ENCODE results near the gene HES2. TPM values are rescaled to one million over a fixed set of nuclear protein-coding genes. Genes with fewer than 3 reads are reported as not detected.
"Not testable (repeated sequence)": the region's sequence is repeated elsewhere in the genome, so short reads cannot be mapped to it uniquely, and the experiment has no call there.

HES2 gene
- total and polyA plus RNA-seq, 4 donors, result 0.10 TPM; not detected in 3

- Histone ChIP-seq H3K4me1 (ENCODE audit: control insufficient read depth in 4 of 4, insufficient read depth in 4 of 4, low read length in 3 of 4) (peaks cover 6 to 19% (median 8%) of the 10 kb centered on the region in 4 donors), H3K9me3 (ENCODE audit: control insufficient read depth in 4 of 4, low read length in 3 of 4) (no peaks in the 10 kb centered on the region), H3K9ac (ENCODE audit: low read depth in 1 of 2, low read length in 2 of 2) (no peak overlapping the region), H3K4me3 (ENCODE audit: low read depth in 1 of 3, low read length in 3 of 3) (no peak overlapping the region), H3K36me3 (ENCODE audit: control insufficient read depth in 4 of 4, insufficient read depth in 3 of 4, low read depth in 1 of 4, low read length in 3 of 4) (peaks cover 0 to 14% (median 8%) of the 10 kb centered on the region in 4 donors), H3K27ac (ENCODE audit: low read depth in 1 of 2, low read length in 2 of 2) (no peak overlapping the region), H3K27me3 (ENCODE audit: control insufficient read depth in 4 of 4, insufficient read depth in 4 of 4, low read length in 3 of 4) (no peaks in the 10 kb centered on the region)
- TF ChIP-seq HNF4A (conservative IDR thresholded peaks at IDR 0.05) (no peak), FOXA2 (IDR thresholded peaks at IDR 0.05) (no peak), RXRA (IDR thresholded peaks at IDR 0.05) (no peak), TAF1 (conservative IDR thresholded peaks at IDR 0.05) (no peak), JUND (IDR thresholded peaks at IDR 0.05) (no peak), HNF4G (IDR thresholded peaks at IDR 0.05) (no peak), RAD21 (IDR thresholded peaks at IDR 0.05) (no peak), YY1 (IDR thresholded peaks at IDR 0.05) (no peak), FOXA1 (IDR thresholded peaks at IDR 0.05) (no peak), ATF3 (IDR thresholded peaks at IDR 0.05) (no peak)
- TF ChIP-seq, protein P1, sequence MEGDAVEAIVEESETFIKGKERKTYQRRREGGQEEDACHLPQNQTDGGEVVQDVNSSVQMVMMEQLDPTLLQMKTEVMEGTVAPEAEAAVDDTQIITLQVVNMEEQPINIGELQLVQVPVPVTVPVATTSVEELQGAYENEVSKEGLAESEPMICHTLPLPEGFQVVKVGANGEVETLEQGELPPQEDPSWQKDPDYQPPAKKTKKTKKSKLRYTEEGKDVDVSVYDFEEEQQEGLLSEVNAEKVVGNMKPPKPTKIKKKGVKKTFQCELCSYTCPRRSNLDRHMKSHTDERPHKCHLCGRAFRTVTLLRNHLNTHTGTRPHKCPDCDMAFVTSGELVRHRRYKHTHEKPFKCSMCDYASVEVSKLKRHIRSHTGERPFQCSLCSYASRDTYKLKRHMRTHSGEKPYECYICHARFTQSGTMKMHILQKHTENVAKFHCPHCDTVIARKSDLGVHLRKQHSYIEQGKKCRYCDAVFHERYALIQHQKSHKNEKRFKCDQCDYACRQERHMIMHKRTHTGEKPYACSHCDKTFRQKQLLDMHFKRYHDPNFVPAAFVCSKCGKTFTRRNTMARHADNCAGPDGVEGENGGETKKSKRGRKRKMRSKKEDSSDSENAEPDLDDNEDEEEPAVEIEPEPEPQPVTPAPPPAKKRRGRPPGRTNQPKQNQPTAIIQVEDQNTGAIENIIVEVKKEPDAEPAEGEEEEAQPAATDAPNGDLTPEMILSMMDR (IDR thresholded peaks at IDR 0.05; ENCODE audit: low read depth, low read length, missing input control), result no peak
- TF ChIP-seq, protein P2, sequence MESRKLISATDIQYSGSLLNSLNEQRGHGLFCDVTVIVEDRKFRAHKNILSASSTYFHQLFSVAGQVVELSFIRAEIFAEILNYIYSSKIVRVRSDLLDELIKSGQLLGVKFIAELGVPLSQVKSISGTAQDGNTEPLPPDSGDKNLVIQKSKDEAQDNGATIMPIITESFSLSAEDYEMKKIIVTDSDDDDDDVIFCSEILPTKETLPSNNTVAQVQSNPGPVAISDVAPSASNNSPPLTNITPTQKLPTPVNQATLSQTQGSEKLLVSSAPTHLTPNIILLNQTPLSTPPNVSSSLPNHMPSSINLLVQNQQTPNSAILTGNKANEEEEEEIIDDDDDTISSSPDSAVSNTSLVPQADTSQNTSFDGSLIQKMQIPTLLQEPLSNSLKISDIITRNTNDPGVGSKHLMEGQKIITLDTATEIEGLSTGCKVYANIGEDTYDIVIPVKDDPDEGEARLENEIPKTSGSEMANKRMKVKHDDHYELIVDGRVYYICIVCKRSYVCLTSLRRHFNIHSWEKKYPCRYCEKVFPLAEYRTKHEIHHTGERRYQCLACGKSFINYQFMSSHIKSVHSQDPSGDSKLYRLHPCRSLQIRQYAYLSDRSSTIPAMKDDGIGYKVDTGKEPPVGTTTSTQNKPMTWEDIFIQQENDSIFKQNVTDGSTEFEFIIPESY (IDR thresholded peaks at IDR 0.05), result no peak
- TF ChIP-seq, protein P3, sequence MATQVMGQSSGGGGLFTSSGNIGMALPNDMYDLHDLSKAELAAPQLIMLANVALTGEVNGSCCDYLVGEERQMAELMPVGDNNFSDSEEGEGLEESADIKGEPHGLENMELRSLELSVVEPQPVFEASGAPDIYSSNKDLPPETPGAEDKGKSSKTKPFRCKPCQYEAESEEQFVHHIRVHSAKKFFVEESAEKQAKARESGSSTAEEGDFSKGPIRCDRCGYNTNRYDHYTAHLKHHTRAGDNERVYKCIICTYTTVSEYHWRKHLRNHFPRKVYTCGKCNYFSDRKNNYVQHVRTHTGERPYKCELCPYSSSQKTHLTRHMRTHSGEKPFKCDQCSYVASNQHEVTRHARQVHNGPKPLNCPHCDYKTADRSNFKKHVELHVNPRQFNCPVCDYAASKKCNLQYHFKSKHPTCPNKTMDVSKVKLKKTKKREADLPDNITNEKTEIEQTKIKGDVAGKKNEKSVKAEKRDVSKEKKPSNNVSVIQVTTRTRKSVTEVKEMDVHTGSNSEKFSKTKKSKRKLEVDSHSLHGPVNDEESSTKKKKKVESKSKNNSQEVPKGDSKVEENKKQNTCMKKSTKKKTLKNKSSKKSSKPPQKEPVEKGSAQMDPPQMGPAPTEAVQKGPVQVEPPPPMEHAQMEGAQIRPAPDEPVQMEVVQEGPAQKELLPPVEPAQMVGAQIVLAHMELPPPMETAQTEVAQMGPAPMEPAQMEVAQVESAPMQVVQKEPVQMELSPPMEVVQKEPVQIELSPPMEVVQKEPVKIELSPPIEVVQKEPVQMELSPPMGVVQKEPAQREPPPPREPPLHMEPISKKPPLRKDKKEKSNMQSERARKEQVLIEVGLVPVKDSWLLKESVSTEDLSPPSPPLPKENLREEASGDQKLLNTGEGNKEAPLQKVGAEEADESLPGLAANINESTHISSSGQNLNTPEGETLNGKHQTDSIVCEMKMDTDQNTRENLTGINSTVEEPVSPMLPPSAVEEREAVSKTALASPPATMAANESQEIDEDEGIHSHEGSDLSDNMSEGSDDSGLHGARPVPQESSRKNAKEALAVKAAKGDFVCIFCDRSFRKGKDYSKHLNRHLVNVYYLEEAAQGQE (IDR thresholded peaks at IDR 0.05), result no peak
- no peak for DNase-seq (ENCODE audit: low spot score)
- WGBS, result 90% methylated on average over 11 of the region's 11 CpGs
Measured at GRCh38 chr1:6456800-6457466, 37.2 kb upstream of the HES2 start.

DNA sequence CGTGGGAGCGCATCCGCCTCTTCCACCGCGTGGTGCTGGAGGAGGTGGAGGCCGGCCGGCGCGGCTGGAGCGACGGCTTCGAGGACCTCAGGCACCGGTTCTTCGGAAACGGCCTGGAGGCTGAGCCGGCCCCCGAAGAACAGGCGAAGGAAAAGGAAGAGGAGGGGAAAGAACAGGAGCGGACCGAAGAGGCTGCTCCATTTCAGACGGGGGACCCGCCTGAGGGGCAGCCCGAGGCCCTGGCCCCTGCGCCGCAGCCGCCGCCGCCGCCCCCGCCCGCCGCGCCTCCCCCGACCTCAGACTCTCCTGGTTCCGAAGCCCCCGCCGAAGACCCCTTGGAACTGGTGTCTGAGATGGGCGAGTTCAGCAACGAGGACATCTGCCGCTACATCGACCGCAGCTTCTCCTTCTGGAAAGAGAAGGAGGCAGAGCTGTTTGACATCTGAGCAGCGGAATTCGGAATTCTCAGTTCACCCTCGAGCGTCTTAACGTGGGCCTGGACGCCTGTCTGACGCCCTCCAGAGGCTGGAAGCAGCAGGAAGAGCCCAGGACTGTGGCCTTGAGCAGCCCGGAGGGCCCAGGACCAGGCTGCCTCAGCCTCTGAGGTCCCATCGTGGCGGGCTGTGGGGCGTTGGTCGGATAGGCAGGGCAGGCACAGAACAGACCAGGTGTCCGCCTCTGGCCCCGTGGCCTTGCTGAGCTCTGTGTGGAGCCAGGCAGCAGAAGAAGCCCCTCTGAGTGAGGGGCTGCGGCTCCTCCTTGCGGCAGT lies 36.2 kb upstream of the HES2 start:
- not testable (repeated sequence) for DNase-seq (ENCODE audit: low spot score); H3K27ac ChIP-seq (ENCODE audit: low read depth in 1 of 2, low read length in 2 of 2); H3K9ac ChIP-seq (ENCODE audit: low read depth in 1 of 2, low read length in 2 of 2); H3K9me3 ChIP-seq (ENCODE audit: control insufficient read depth in 4 of 4, low read length in 3 of 4); H3K4me3 ChIP-seq (ENCODE audit: low read depth in 1 of 3, low read length in 3 of 3); H3K27me3 ChIP-seq (ENCODE audit: control insufficient read depth in 4 of 4, insufficient read depth in 4 of 4, low read length in 3 of 4)
- peaks cover 0 to 14% (median 8%) of the 10 kb centered on the region in 4 donors for H3K36me3 ChIP-seq (ENCODE audit: control insufficient read depth in 4 of 4, insufficient read depth in 3 of 4, low read depth in 1 of 4, low read length in 3 of 4)
- peaks cover 6 to 24% (median 13%) of the 10 kb centered on the region in 4 donors for H3K4me1 ChIP-seq (ENCODE audit: control insufficient read depth in 4 of 4, insufficient read depth in 4 of 4, low read length in 3 of 4)
- 75% methylated on average over 58 of the region's 58 CpGs for WGBS

Data from liver (tissue), 9 donors.